ENCODE measurements around the gene TEX52.
A peak's percentile ranks its signal among the peaks of the same experiment; 100 is the strongest.

- TF ChIP-seq CTCF (IDR thresholded peaks at IDR 0.05; ENCODE audit: low read depth, low read length, missing input control) (no peak), SP1 (IDR thresholded peaks at IDR 0.05) (no peak), GABPA (IDR thresholded peaks at IDR 0.05 in 1 of 2, conservative IDR thresholded peaks at IDR 0.05 in 1 of 2) (peak in 1 of 2 donors; percentile 58), HNF4A (conservative IDR thresholded peaks at IDR 0.05) (no peak), FOXA1 (IDR thresholded peaks at IDR 0.05) (no peak), YY1 (IDR thresholded peaks at IDR 0.05) (no peak), RAD21 (IDR thresholded peaks at IDR 0.05) (no peak), EGR1 (IDR thresholded peaks at IDR 0.05; ENCODE audit: low read depth in 2 of 2) (no peak)
- TF ChIP-seq, protein P1, sequence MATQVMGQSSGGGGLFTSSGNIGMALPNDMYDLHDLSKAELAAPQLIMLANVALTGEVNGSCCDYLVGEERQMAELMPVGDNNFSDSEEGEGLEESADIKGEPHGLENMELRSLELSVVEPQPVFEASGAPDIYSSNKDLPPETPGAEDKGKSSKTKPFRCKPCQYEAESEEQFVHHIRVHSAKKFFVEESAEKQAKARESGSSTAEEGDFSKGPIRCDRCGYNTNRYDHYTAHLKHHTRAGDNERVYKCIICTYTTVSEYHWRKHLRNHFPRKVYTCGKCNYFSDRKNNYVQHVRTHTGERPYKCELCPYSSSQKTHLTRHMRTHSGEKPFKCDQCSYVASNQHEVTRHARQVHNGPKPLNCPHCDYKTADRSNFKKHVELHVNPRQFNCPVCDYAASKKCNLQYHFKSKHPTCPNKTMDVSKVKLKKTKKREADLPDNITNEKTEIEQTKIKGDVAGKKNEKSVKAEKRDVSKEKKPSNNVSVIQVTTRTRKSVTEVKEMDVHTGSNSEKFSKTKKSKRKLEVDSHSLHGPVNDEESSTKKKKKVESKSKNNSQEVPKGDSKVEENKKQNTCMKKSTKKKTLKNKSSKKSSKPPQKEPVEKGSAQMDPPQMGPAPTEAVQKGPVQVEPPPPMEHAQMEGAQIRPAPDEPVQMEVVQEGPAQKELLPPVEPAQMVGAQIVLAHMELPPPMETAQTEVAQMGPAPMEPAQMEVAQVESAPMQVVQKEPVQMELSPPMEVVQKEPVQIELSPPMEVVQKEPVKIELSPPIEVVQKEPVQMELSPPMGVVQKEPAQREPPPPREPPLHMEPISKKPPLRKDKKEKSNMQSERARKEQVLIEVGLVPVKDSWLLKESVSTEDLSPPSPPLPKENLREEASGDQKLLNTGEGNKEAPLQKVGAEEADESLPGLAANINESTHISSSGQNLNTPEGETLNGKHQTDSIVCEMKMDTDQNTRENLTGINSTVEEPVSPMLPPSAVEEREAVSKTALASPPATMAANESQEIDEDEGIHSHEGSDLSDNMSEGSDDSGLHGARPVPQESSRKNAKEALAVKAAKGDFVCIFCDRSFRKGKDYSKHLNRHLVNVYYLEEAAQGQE (IDR thresholded peaks at IDR 0.05): no peak
- TF ChIP-seq, protein P2, sequence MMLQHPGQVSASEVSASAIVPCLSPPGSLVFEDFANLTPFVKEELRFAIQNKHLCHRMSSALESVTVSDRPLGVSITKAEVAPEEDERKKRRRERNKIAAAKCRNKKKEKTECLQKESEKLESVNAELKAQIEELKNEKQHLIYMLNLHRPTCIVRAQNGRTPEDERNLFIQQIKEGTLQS (IDR thresholded peaks at IDR 0.05): no peak
These were observed 11.6 kb downstream of the TEX52 start for GRCh38 chr12:2845280-2845679.

Data from liver (tissue), 3 donors.